ENCODE data around the gene OLFML2B. TPM values are rescaled to one million over a fixed set of nuclear protein-coding genes. Genes with fewer than 3 reads are reported as not detected.

The OLFML2B gene
- total and polyA plus RNA-seq, 4 donors = 3.0 to 52.2 (median 11.7) TPM

DNA sequence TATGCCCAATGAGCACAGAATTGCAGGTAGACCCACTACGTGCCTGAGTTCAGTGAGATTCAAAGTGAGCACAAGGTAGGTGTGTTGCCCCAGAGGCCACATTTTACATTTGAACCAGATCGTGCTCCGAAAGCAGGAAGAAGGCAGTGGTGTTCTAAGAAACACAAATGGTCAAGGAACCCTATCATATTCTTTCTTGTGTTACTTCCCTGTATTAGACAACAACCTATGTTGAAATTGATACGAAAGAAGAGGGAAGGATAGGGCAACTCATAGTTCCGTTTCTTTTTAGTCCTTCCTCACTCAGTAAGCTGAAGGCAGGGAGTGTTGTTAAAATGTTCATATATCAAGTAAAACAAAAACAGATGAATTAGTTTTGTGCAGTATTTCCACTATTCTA lies 33.9 kb downstream of the OLFML2B start:
- H3K9ac ChIP-seq (ENCODE audit: insufficient read depth in 1 of 2, low read length in 2 of 2) = no peak overlapping the region
- 42 to 73% methylated on average over 5 of the region's 5 CpGs for WGBS, 2 donors
- peaks cover 0 to 4% (median 3%) of the 10 kb centered on the region in 5 donors for H3K4me1 ChIP-seq (ENCODE audit: control insufficient read depth in 5 of 5, insufficient read depth in 5 of 5, low read length in 5 of 5)
- no peaks in the 10 kb centered on the region for H3K36me3 ChIP-seq (ENCODE audit: control insufficient read depth in 4 of 4, insufficient read depth in 4 of 4, low read length in 4 of 4)
- H3K9me3 ChIP-seq (ENCODE audit: control insufficient read depth in 4 of 4, insufficient read depth in 3 of 4, low read length in 3 of 4) = peaks cover 0 to 12% (median 5%) of the 10 kb centered on the region in 4 donors
- DNase-seq (no peak), ATAC-seq (ENCODE audit: insufficient read depth, low FRiP score) (no peak)
- TF ChIP-seq, protein P1, sequence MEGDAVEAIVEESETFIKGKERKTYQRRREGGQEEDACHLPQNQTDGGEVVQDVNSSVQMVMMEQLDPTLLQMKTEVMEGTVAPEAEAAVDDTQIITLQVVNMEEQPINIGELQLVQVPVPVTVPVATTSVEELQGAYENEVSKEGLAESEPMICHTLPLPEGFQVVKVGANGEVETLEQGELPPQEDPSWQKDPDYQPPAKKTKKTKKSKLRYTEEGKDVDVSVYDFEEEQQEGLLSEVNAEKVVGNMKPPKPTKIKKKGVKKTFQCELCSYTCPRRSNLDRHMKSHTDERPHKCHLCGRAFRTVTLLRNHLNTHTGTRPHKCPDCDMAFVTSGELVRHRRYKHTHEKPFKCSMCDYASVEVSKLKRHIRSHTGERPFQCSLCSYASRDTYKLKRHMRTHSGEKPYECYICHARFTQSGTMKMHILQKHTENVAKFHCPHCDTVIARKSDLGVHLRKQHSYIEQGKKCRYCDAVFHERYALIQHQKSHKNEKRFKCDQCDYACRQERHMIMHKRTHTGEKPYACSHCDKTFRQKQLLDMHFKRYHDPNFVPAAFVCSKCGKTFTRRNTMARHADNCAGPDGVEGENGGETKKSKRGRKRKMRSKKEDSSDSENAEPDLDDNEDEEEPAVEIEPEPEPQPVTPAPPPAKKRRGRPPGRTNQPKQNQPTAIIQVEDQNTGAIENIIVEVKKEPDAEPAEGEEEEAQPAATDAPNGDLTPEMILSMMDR (IDR thresholded peaks at IDR 0.05; ENCODE audit: control extremely low read depth, extremely low read depth) = no peak
- H3K4me3 ChIP-seq = no peak overlapping the region
- no peaks in the 10 kb centered on the region for H3K27me3 ChIP-seq (ENCODE audit: control insufficient read depth in 3 of 3, insufficient read depth in 3 of 3, low read length in 2 of 3)
- no peak overlapping the region for H3K27ac ChIP-seq (ENCODE audit: low read depth in 1 of 2, low read length in 1 of 2)

DNA sequence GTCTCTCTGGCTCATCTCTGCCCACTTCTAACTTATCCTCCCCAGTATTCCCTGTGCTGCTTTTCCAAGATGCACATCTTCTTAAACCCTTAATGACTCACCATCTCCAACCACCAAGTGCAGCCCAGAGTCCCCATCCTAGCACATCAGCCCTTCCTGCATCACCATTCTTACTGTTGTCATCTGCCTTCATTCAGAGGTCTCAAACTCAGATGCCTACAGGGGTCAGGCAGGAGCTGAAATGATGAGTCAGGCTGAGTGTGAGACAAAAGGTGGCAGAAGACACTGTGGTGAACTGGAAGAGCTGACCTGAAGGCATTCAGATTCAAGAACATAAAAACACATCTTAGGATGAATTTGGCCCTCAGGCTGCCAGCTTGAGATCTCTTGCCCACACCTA lies 34.6 kb downstream of the OLFML2B start:
- Histone ChIP-seq H3K36me3 (ENCODE audit: control insufficient read depth in 4 of 4, insufficient read depth in 4 of 4, low read length in 4 of 4) (no peaks in the 10 kb centered on the region), H3K4me3 (no peak overlapping the region), H3K27ac (ENCODE audit: low read depth in 1 of 2, low read length in 1 of 2) (no peak overlapping the region), H3K9ac (ENCODE audit: insufficient read depth in 1 of 2, low read length in 2 of 2) (no peak overlapping the region), H3K9me3 (ENCODE audit: control insufficient read depth in 4 of 4, insufficient read depth in 3 of 4, low read length in 3 of 4) (peaks cover 0 to 12% (median 5%) of the 10 kb centered on the region in 4 donors), H3K4me1 (ENCODE audit: control insufficient read depth in 5 of 5, insufficient read depth in 5 of 5, low read length in 5 of 5) (peaks cover 0 to 3% (median 0%) of the 10 kb centered on the region in 5 donors), H3K27me3 (ENCODE audit: control insufficient read depth in 3 of 3, insufficient read depth in 3 of 3, low read length in 2 of 3) (no peaks in the 10 kb centered on the region)
- TF ChIP-seq, protein P1 (IDR thresholded peaks at IDR 0.05; ENCODE audit: control extremely low read depth, extremely low read depth) = no peak
- DNase-seq (no peak), ATAC-seq (ENCODE audit: insufficient read depth, low FRiP score) (no peak)

DNA sequence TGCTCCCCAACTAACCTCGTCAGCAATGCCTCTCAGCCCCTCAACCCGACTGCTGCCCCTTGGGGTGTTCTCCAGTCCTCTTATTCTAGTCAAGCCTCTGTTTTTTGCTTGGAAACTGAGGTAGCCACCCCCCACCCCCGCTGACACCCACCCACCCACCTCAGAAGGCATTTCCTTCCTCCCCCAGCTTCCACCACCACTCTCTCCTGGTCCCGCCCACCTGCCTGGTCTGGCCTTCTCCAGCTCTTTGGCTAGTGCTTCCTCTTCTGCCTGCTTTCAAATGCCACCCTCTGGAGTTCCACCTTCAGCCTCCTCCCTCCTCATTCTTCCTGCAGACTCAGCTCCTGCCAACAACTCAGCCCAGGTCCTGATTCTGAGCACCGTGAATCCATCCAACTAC lies 35.3 kb downstream of the OLFML2B start:
- no peaks in the 10 kb centered on the region for H3K27me3 ChIP-seq (ENCODE audit: control insufficient read depth in 3 of 3, insufficient read depth in 3 of 3, low read length in 2 of 3)
- H3K27ac ChIP-seq (ENCODE audit: low read depth in 1 of 2, low read length in 1 of 2) = no peak overlapping the region
- 51 to 62% methylated on average over 5 of the region's 5 CpGs for WGBS, 2 donors
- peaks cover 0 to 2% (median 0%) of the 10 kb centered on the region in 4 donors for H3K36me3 ChIP-seq (ENCODE audit: control insufficient read depth in 4 of 4, insufficient read depth in 4 of 4, low read length in 4 of 4)
- no peak for DNase-seq
- H3K4me1 ChIP-seq (ENCODE audit: control insufficient read depth in 5 of 5, insufficient read depth in 5 of 5, low read length in 5 of 5) = peaks cover 0 to 2% (median 0%) of the 10 kb centered on the region in 5 donors
- TF ChIP-seq, protein P1 (IDR thresholded peaks at IDR 0.05; ENCODE audit: control extremely low read depth, extremely low read depth) = no peak
- no peak overlapping the region for H3K9ac ChIP-seq (ENCODE audit: insufficient read depth in 1 of 2, low read length in 2 of 2)
- ATAC-seq (ENCODE audit: insufficient read depth, low FRiP score) = no peak
- peaks cover 0 to 12% (median 5%) of the 10 kb centered on the region in 4 donors for H3K9me3 ChIP-seq (ENCODE audit: control insufficient read depth in 4 of 4, insufficient read depth in 3 of 4, low read length in 3 of 4)
- H3K4me3 ChIP-seq = no peak overlapping the region

DNA sequence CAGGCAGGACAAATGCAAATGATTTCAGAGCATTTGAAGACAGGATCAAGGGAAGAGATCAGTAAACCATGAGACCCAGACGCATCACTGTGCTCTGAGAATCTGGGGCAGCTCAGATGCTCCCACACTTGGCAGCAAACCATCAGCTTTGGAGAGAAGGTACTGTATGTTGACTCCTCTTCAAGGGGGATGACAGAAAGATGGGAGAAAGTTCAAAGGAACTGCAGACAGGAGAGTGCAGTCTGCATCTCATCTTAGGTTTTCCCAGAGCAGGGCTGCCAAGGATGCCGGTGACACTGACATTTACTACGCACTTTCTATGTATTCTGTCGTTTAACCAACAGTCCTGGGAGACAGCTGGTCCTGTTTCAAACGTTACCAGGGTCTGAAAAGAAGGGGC lies 35.8 kb downstream of the OLFML2B start:
- DNase-seq (no peak), ATAC-seq (ENCODE audit: insufficient read depth, low FRiP score) (no peak)
- WGBS, 2 donors = 81 to 93% methylated on average over 5 of the region's 5 CpGs
- Histone ChIP-seq H3K9me3 (ENCODE audit: control insufficient read depth in 4 of 4, insufficient read depth in 3 of 4, low read length in 3 of 4) (peaks cover 0 to 12% (median 5%) of the 10 kb centered on the region in 4 donors), H3K9ac (ENCODE audit: insufficient read depth in 1 of 2, low read length in 2 of 2) (no peak overlapping the region), H3K27ac (ENCODE audit: low read depth in 1 of 2, low read length in 1 of 2) (no peak overlapping the region), H3K4me3 (no peak overlapping the region), H3K4me1 (ENCODE audit: control insufficient read depth in 5 of 5, insufficient read depth in 5 of 5, low read length in 5 of 5) (peaks cover 0 to 2% (median 0%) of the 10 kb centered on the region in 5 donors), H3K36me3 (ENCODE audit: control insufficient read depth in 4 of 4, insufficient read depth in 4 of 4, low read length in 4 of 4) (peaks cover 0 to 2% (median 0%) of the 10 kb centered on the region in 4 donors), H3K27me3 (ENCODE audit: control insufficient read depth in 3 of 3, insufficient read depth in 3 of 3, low read length in 2 of 3) (no peaks in the 10 kb centered on the region)
- TF ChIP-seq, protein P1 (IDR thresholded peaks at IDR 0.05; ENCODE audit: control extremely low read depth, extremely low read depth) = no peak
